ENCODE results near the gene DUOX2.
"Not testable (repeated sequence)": the region's sequence is repeated elsewhere in the genome, so short reads cannot be mapped to it uniquely, and the experiment has no call there.

GRCh38 chr15:45135705-45136377, 21.9 kb upstream of the DUOX2 start:
- not testable (repeated sequence) for TF ChIP-seq TARDBP (IDR thresholded peaks at IDR 0.05); SUZ12 (IDR thresholded peaks at IDR 0.05); ARNT (IDR thresholded peaks at IDR 0.05); FOXA1 (IDR thresholded peaks at IDR 0.05); HDGF (IDR thresholded peaks at IDR 0.05; ENCODE audit: borderline replicate concordance); SP1 (IDR thresholded peaks at IDR 0.05); FOXM1 (IDR thresholded peaks at IDR 0.05; ENCODE audit: borderline replicate concordance); ELF4 (IDR thresholded peaks at IDR 0.05); LEF1 (IDR thresholded peaks at IDR 0.05; ENCODE audit: borderline replicate concordance); PKNOX1 (IDR thresholded peaks at IDR 0.05)
